Activated naive CD8-positive, alpha-beta T cell treated with anti-CD3 and anti-CD28 coated beads, Interleukin-2, amount 50 U/mL, for 24 hours (primary cell): Measurements from ENCODE around the gene TAS2R60.
A peak's percentile ranks its signal among the peaks of the same experiment; 100 is the strongest.
"Not testable (repeated sequence)": the region's sequence is repeated elsewhere in the genome, so short reads cannot be mapped to it uniquely, and the experiment has no call there.

ENCODE experiments used
- ATAC-seq: fragments of 150-1000 bp; cut with Tn5 transposase; one replicate; pipeline ENCODE4 v1.10.0; 2021
- DNase-seq: peaks from one replicate; pipeline ENCODE4 v3.0.0; 2021
- H3K27ac Mint-ChIP-seq: one replicate; pipeline ENCODE4 v1.8.0; 2021; ENCODE audit warnings: mild to moderate bottlenecking, mixed read lengths
- H3K27me3 Mint-ChIP-seq: one replicate; pipeline ENCODE4 v1.8.0; 2021; ENCODE audit warnings: mixed read lengths
- H3K36me3 Mint-ChIP-seq: one replicate; pipeline ENCODE4 v1.8.0; 2021; ENCODE audit warnings: low read depth, mixed read lengths
- H3K4me1 Mint-ChIP-seq: one replicate; pipeline ENCODE4 v1.8.0; 2021; ENCODE audit warnings: mixed read lengths
- H3K4me3 Mint-ChIP-seq: one replicate; pipeline ENCODE4 v1.8.0; 2021; ENCODE audit warnings: mild to moderate bottlenecking, moderate library complexity, mixed read lengths
- H3K9me3 Mint-ChIP-seq: one replicate; pipeline ENCODE4 v1.8.0; 2021; ENCODE audit warnings: mixed read lengths

Gene TAS2R60

GRCh38 chr7:143406002-143406357, 37.3 kb upstream of the TAS2R60 start:
- ATAC-seq (no peak), DNase-seq (no peak)
- Mint-ChIP-seq H3K4me3 (no peak overlapping the region), H3K4me1 (peaks cover 50% of the 10 kb centered on the region), H3K9me3 (no peaks in the 10 kb centered on the region), H3K36me3 (no peaks in the 10 kb centered on the region), H3K27ac (no peak overlapping the region), H3K27me3 (no peaks in the 10 kb centered on the region)

GRCh38 chr7:143407287-143408251, 35.7 kb upstream of the TAS2R60 start:
- ATAC-seq (peak; percentile 79), DNase-seq (no peak)
- peak overlapping the region; percentile 80 for H3K4me3 Mint-ChIP-seq
- peak overlapping the region; percentile 73 for H3K27ac Mint-ChIP-seq
- no peaks in the 10 kb centered on the region for H3K36me3 Mint-ChIP-seq
- H3K9me3 Mint-ChIP-seq, result no peaks in the 10 kb centered on the region
- peaks cover 58% of the 10 kb centered on the region for H3K4me1 Mint-ChIP-seq
- no peaks in the 10 kb centered on the region for H3K27me3 Mint-ChIP-seq

GRCh38 chr7:143408252-143408685, 35.0 kb upstream of the TAS2R60 start:
- peak overlapping the region; percentile 73 for H3K27ac Mint-ChIP-seq
- no peaks in the 10 kb centered on the region for H3K36me3 Mint-ChIP-seq
- H3K9me3 Mint-ChIP-seq, result no peaks in the 10 kb centered on the region
- no peak for DNase-seq
- H3K4me3 Mint-ChIP-seq, result peak overlapping the region; percentile 80
- H3K27me3 Mint-ChIP-seq, result no peaks in the 10 kb centered on the region
- ATAC-seq, result no peak
- H3K4me1 Mint-ChIP-seq, result peaks cover 58% of the 10 kb centered on the region

GRCh38 chr7:143408686-143409561, 34.3 kb upstream of the TAS2R60 start, which contains the start of gene EPHA1:
EPHA1 (minus strand) TSS chr7:143408856; CDS start chr7:143408805, 51 bp downstream.
- peaks cover 53% of the 10 kb centered on the region for H3K4me1 Mint-ChIP-seq
- H3K9me3 Mint-ChIP-seq, result no peaks in the 10 kb centered on the region
- peak; percentile 35 for DNase-seq
- peak; percentile 37 for ATAC-seq
- H3K27ac Mint-ChIP-seq, result peak within 1 kb of the TSS; percentile 73
- H3K36me3 Mint-ChIP-seq, result no peaks in the 10 kb centered on the region
- peak within 1 kb of the TSS; percentile 80 for H3K4me3 Mint-ChIP-seq
- H3K27me3 Mint-ChIP-seq, result no peaks in the 10 kb centered on the region

GRCh38 chr7:143410521-143411004, 32.7 kb upstream of the TAS2R60 start:
- no peak overlapping the region for H3K4me3 Mint-ChIP-seq

GRCh38 chr7:143411976-143412708, 31.1 kb upstream of the TAS2R60 start:
- Mint-ChIP-seq H3K4me3 (no peak overlapping the region), H3K4me1 (peaks cover 40% of the 10 kb centered on the region), H3K9me3 (no peaks in the 10 kb centered on the region), H3K36me3 (no peaks in the 10 kb centered on the region), H3K27me3 (no peaks in the 10 kb centered on the region), H3K27ac (no peak overlapping the region)
- DNase-seq (no peak), ATAC-seq (no peak)

More at GRCh38 chr7:143410521-143411004, 32.7 kb upstream of the TAS2R60 start:
- no peaks in the 10 kb centered on the region for H3K36me3 Mint-ChIP-seq
- ATAC-seq (no peak), DNase-seq (no peak)
- no peaks in the 10 kb centered on the region for H3K9me3 Mint-ChIP-seq
- H3K27ac Mint-ChIP-seq, result no peak overlapping the region
- H3K27me3 Mint-ChIP-seq, result no peaks in the 10 kb centered on the region
- H3K4me1 Mint-ChIP-seq, result peaks cover 47% of the 10 kb centered on the region

GRCh38 chr7:143413123-143413522, 30.1 kb upstream of the TAS2R60 start:
- Mint-ChIP-seq H3K36me3 (no peaks in the 10 kb centered on the region), H3K4me3 (no peak overlapping the region), H3K4me1 (peaks cover 30% of the 10 kb centered on the region), H3K27ac (no peak overlapping the region), H3K27me3 (no peaks in the 10 kb centered on the region), H3K9me3 (no peaks in the 10 kb centered on the region)
- ATAC-seq (no peak), DNase-seq (no peak)

- not testable (repeated sequence) for H3K36me3 Mint-ChIP-seq, H3K27me3 Mint-ChIP-seq, H3K4me3 Mint-ChIP-seq, H3K9me3 Mint-ChIP-seq, DNase-seq, H3K27ac Mint-ChIP-seq, ATAC-seq
- H3K4me1 Mint-ChIP-seq, result peaks cover 17% of the 10 kb centered on the region
Measured at GRCh38 chr7:143415209-143415608, 28.0 kb upstream of the TAS2R60 start.

GRCh38 chr7:143415742-143416397, 27.4 kb upstream of the TAS2R60 start:
- Mint-ChIP-seq H3K4me1 (peaks cover 12% of the 10 kb centered on the region), H3K9me3 (no peaks in the 10 kb centered on the region), H3K27ac (no peak overlapping the region), H3K4me3 (no peak overlapping the region), H3K27me3 (no peaks in the 10 kb centered on the region), H3K36me3 (peaks cover 9% of the 10 kb centered on the region)
- no peak for ATAC-seq
- no peak for DNase-seq

GRCh38 chr7:143416565-143417149, 26.6 kb upstream of the TAS2R60 start:
- Mint-ChIP-seq H3K36me3 (peaks cover 9% of the 10 kb centered on the region), H3K27ac (no peak overlapping the region), H3K27me3 (no peaks in the 10 kb centered on the region), H3K4me1 (peaks cover 8% of the 10 kb centered on the region), H3K9me3 (no peaks in the 10 kb centered on the region), H3K4me3 (no peak overlapping the region)
- no peak for DNase-seq
- ATAC-seq, result peak; percentile 52

- no peak overlapping the region for H3K4me3 Mint-ChIP-seq
- ATAC-seq (no peak), DNase-seq (no peak)
- H3K9me3 Mint-ChIP-seq, result no peaks in the 10 kb centered on the region
- no peaks in the 10 kb centered on the region for H3K27me3 Mint-ChIP-seq
- no peak overlapping the region for H3K27ac Mint-ChIP-seq
- peaks cover 4% of the 10 kb centered on the region for H3K4me1 Mint-ChIP-seq
- peaks cover 9% of the 10 kb centered on the region for H3K36me3 Mint-ChIP-seq
Measured at GRCh38 chr7:143417734-143418383, 25.4 kb upstream of the TAS2R60 start.

GRCh38 chr7:143418681-143419458, 24.4 kb upstream of the TAS2R60 start:
- DNase-seq, result no peak
- no peaks in the 10 kb centered on the region for H3K27me3 Mint-ChIP-seq
- H3K4me3 Mint-ChIP-seq, result no peak overlapping the region
- H3K27ac Mint-ChIP-seq, result no peak overlapping the region
- H3K4me1 Mint-ChIP-seq, result peaks cover 4% of the 10 kb centered on the region
- ATAC-seq, result no peak
- H3K36me3 Mint-ChIP-seq, result peaks cover 9% of the 10 kb centered on the region
- no peaks in the 10 kb centered on the region for H3K9me3 Mint-ChIP-seq
